Measurements from ENCODE around the gene RAB6B.

RAB6B gene

DNA sequence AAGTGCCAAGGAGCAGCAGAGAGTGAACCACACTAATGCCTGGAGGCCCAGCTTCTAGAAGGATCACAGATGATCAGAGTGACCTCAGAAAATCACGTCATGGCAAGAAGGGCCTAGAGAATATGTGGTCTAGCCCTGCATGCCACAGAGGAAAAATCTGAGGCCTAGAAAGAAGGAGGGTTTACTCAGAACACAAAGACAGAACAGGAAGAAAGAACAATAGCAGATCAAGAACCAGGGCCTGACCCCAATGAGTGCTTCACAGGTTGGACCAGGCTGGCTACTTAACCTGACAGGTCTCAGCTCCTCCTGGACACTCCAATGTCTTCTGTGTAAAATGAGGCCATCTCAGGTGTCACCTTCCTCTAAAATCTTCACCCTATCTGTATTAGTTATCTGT is 14.2 kb downstream of the RAB6B start:
- no peak overlapping the region for H3K4me2 ChIP-seq (ENCODE audit: low read length)
- H3K79me2 ChIP-seq, result peaks cover 50% of the 10 kb centered on the region
- no peaks in the 10 kb centered on the region for H3K27me3 ChIP-seq (ENCODE audit: control insufficient read depth, insufficient read depth, low read length)
- H3K4me3 ChIP-seq (ENCODE audit: low read depth, low read length), result no peak overlapping the region
- H2AFZ ChIP-seq, result no peak overlapping the region
- H3K27ac ChIP-seq, result no peak overlapping the region
- TF ChIP-seq CTCF (IDR thresholded peaks at IDR 0.05), result no peak
- no peaks in the 10 kb centered on the region for H3K4me1 ChIP-seq
- no peaks in the 10 kb centered on the region for H3K36me3 ChIP-seq (ENCODE audit: control insufficient read depth, insufficient read depth, low read length)
- H3K9ac ChIP-seq, result no peak overlapping the region
- H3K9me3 ChIP-seq (ENCODE audit: control insufficient read depth, low read length), result no peaks in the 10 kb centered on the region

- Histone ChIP-seq H2AFZ (no peak overlapping the region), H3K79me2 (peaks cover 44% of the 10 kb centered on the region), H3K36me3 (ENCODE audit: control insufficient read depth, insufficient read depth, low read length) (no peaks in the 10 kb centered on the region), H3K9ac (no peak overlapping the region), H3K27me3 (ENCODE audit: control insufficient read depth, insufficient read depth, low read length) (no peaks in the 10 kb centered on the region), H3K4me1 (no peaks in the 10 kb centered on the region), H3K4me2 (ENCODE audit: low read length) (no peak overlapping the region), H3K27ac (no peak overlapping the region), H3K9me3 (ENCODE audit: control insufficient read depth, low read length) (no peaks in the 10 kb centered on the region), H3K4me3 (ENCODE audit: low read depth, low read length) (no peak overlapping the region)
- TF ChIP-seq CTCF (IDR thresholded peaks at IDR 0.05), result no peak
Measured at GRCh38 chr3:133880886-133881455, 14.7 kb downstream of the RAB6B start.

DNA sequence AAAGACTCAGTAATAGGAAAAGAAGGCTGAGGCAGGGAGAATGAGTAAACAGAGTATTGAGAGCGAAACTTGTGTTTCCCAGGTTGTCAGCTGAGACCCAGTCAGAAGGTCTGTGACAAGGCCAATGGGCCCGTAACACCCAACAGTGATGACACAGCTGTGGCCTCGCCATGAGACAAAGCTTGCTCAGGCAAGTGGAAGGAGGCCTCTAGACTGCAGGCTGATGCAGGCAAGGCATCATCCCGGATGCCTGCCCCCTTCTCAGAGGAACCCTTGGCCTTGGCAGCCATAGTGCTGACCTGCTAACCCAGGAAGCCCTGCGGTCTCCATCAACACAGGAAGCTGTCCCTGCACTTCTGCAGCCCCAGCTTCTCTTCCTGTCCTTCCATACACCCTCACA is 15.4 kb downstream of the RAB6B start:
- H3K79me2 ChIP-seq, result peaks cover 39% of the 10 kb centered on the region
- TF ChIP-seq CTCF (IDR thresholded peaks at IDR 0.05), result no peak
- H3K4me2 ChIP-seq (ENCODE audit: low read length), result no peak overlapping the region
- H3K36me3 ChIP-seq (ENCODE audit: control insufficient read depth, insufficient read depth, low read length), result no peaks in the 10 kb centered on the region
- no peak overlapping the region for H3K4me3 ChIP-seq (ENCODE audit: low read depth, low read length)
- no peaks in the 10 kb centered on the region for H3K9me3 ChIP-seq (ENCODE audit: control insufficient read depth, low read length)
- H2AFZ ChIP-seq, result no peak overlapping the region
- H3K9ac ChIP-seq, result no peak overlapping the region
- no peaks in the 10 kb centered on the region for H3K27me3 ChIP-seq (ENCODE audit: control insufficient read depth, insufficient read depth, low read length)
- no peaks in the 10 kb centered on the region for H3K4me1 ChIP-seq
- no peak overlapping the region for H3K27ac ChIP-seq

GRCh38 chr3:133878518-133878917 is 17.2 kb downstream of the RAB6B start:
- no peak for TF ChIP-seq CTCF (IDR thresholded peaks at IDR 0.05)
- Histone ChIP-seq H2AFZ (no peak overlapping the region), H3K27me3 (ENCODE audit: control insufficient read depth, insufficient read depth, low read length) (no peaks in the 10 kb centered on the region), H3K4me3 (ENCODE audit: low read depth, low read length) (no peak overlapping the region), H3K9ac (no peak overlapping the region), H3K4me1 (no peaks in the 10 kb centered on the region), H3K9me3 (ENCODE audit: control insufficient read depth, low read length) (no peaks in the 10 kb centered on the region), H3K4me2 (ENCODE audit: low read length) (no peak overlapping the region), H3K36me3 (ENCODE audit: control insufficient read depth, insufficient read depth, low read length) (no peaks in the 10 kb centered on the region), H3K27ac (no peak overlapping the region), H3K79me2 (peaks cover 26% of the 10 kb centered on the region)

DNA sequence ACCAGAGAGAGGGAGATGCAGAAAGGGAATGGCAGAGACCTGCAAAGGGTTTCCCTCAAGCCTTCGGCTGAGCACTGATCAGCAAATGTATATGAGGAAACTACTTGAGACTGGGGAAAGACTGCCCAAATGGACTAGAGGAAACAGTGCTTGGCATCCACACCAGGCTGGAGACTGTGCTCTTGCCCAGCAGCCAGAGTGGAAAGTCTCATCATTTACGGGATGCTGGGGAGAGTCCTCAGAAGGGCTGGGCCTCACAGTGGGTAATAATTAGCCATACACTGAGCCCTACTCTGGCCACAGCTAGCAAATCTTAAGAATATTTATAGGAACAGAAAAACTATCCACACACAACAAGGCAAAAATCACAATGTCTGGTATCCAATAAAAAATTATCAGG is 18.5 kb downstream of the RAB6B start:
- H3K79me2 ChIP-seq, result peaks cover 21% of the 10 kb centered on the region
- no peaks in the 10 kb centered on the region for H3K36me3 ChIP-seq (ENCODE audit: control insufficient read depth, insufficient read depth, low read length)
- H2AFZ ChIP-seq, result no peak overlapping the region
- no peak overlapping the region for H3K4me3 ChIP-seq (ENCODE audit: low read depth, low read length)
- no peak overlapping the region for H3K4me2 ChIP-seq (ENCODE audit: low read length)
- H3K9me3 ChIP-seq (ENCODE audit: control insufficient read depth, low read length), result no peaks in the 10 kb centered on the region
- peaks cover 2% of the 10 kb centered on the region for H3K4me1 ChIP-seq
- H3K9ac ChIP-seq, result no peak overlapping the region
- TF ChIP-seq CTCF (IDR thresholded peaks at IDR 0.05), result no peak
- no peak overlapping the region for H3K27ac ChIP-seq
- H3K27me3 ChIP-seq (ENCODE audit: control insufficient read depth, insufficient read depth, low read length), result no peaks in the 10 kb centered on the region

Measured in parathyroid adenoma (tissue), 2 donors.